Astrocyte of the spinal cord (primary cell): Measurements from ENCODE around the gene GPR132.
"Not testable (repeated sequence)": the region's sequence is repeated elsewhere in the genome, so short reads cannot be mapped to it uniquely, and the experiment has no call there.

Experiments used
- DNase-seq: peaks from one replicate; pipeline ENCODE4 v3.0.0; 2011; ENCODE audit warnings: low read depth, low spot score
- H3K4me3 ChIP-seq: 2 replicates; pipeline ENCODE4 v1.5.1; 2011; ENCODE audit warnings: low read depth, mild to moderate bottlenecking, low read length, moderate library complexity
- in situ Hi-C: cut with HindIII; loops from 2 replicates; pipeline ENCODE4 v1.10.0; 2017; ENCODE audit warnings: low sequenced_read_pairs
- TF ChIP-seq, protein P1 (sequence below): IDR thresholded peaks from 2 replicates; pipeline ENCODE4 v1.5.1; 2012; ENCODE audit warnings: low read depth, mild to moderate bottlenecking, low read length, inconsistent platforms

The GPR132 gene

DNA sequence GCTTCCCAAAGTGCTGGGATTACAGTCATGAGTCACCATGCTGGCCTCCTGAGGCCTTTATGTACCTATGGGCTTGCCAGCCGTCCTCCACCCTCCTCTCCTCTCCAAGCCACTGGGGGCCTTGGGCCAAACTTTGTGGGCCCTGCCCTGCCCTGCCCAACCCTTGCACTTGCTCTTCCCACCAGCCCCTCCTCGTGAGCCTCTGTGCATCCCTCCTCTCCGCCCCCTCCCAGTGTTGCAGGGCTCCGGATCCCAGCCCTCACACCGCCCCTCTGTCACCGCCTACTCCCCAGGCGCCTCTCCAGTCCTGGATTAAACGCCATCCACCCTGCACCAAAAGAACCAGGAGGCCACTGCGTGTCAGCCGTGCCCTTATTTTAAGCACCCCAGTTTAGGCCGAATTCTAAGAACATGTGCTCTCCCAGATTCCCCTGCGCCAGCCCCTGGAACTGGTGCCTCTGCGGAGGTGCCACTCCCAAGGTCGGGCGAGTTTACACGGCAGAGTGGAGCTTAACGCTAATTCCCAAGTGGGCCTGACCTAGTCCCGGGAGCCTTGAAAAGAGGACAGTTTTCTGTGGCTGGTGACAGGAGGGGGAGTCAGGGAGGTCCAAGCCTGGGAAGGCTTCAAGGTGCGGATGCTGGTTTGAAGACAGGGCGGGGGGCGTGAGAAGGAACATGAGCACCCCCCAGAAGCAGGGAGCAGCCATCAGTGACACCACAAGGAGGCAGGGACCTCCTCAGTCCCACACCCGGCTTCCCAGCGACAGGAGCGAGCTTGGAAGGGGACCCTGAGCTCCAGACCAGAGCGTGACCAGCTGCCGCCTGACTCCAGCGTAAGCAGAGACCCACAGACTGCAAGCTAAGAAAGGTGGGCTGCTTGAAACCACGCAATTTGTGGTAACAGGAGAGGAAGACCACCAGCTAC lies 23.1 kb downstream of the GPR132 start:
- DNase-seq = no peak
- TF ChIP-seq, protein P1, sequence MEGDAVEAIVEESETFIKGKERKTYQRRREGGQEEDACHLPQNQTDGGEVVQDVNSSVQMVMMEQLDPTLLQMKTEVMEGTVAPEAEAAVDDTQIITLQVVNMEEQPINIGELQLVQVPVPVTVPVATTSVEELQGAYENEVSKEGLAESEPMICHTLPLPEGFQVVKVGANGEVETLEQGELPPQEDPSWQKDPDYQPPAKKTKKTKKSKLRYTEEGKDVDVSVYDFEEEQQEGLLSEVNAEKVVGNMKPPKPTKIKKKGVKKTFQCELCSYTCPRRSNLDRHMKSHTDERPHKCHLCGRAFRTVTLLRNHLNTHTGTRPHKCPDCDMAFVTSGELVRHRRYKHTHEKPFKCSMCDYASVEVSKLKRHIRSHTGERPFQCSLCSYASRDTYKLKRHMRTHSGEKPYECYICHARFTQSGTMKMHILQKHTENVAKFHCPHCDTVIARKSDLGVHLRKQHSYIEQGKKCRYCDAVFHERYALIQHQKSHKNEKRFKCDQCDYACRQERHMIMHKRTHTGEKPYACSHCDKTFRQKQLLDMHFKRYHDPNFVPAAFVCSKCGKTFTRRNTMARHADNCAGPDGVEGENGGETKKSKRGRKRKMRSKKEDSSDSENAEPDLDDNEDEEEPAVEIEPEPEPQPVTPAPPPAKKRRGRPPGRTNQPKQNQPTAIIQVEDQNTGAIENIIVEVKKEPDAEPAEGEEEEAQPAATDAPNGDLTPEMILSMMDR = no peak
- H3K4me3 ChIP-seq = no peak overlapping the region
- in situ Hi-C loops = no loop called here

DNA sequence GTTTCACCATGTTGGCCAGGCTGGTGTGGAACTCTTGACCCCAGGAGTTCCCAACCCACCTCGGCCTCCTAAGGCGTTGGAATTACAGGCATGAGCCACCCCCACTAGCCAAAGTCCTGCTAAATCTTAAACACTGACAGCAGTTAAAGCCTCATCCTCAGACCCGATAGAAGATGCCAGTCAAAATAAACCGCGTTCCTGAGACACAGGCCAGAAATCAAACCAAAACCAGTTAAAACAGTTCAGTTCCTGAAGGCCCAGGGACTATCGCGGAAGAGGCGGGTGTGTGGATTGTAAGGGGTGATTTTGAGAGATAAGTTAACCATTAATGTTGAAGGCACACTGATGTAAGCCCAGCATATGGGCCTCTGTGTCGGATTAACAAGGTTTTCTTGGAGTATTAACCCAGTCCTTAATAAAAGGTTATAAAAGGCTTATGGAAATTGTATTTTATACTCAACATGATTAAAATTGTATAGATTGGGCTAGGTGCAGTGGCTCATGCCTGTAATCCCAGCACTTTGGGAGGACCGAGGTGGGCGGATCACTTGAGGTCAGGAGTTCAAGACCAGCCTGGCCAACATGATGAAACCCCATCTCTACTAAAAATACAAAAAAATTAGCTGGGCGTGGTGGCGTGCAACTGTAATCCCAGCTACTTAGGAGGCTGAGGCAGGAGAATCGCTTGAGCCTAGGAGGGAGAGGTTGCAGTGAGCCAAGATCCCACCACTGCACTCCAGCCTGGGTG lies 25.6 kb downstream of the GPR132 start:
- no peak overlapping the region for H3K4me3 ChIP-seq
- no peak for DNase-seq
- TF ChIP-seq, protein P1 = no peak
- in situ Hi-C loops = no loop called here

DNA sequence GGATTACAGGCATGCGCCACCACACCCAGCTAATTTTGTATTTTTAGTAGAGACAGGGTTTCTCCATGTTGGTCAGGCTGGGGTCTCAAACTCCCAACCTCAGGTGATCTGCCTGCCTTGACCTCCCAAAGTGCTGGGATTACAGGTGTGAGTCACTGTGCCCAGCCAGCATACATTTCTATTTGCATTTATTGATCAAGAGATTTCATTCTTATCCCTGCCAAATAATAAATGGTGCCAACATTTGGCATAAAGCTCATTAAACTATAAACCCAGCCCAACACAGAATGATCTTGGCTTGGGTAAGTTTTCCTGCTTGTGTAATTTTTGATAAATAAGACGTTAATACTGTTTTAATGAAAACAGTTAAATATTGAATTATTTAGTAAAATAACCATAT lies 29.6 kb downstream of the GPR132 start:
- in situ Hi-C loops, DNase-seq, H3K4me3 ChIP-seq: not testable (repeated sequence)

DNA sequence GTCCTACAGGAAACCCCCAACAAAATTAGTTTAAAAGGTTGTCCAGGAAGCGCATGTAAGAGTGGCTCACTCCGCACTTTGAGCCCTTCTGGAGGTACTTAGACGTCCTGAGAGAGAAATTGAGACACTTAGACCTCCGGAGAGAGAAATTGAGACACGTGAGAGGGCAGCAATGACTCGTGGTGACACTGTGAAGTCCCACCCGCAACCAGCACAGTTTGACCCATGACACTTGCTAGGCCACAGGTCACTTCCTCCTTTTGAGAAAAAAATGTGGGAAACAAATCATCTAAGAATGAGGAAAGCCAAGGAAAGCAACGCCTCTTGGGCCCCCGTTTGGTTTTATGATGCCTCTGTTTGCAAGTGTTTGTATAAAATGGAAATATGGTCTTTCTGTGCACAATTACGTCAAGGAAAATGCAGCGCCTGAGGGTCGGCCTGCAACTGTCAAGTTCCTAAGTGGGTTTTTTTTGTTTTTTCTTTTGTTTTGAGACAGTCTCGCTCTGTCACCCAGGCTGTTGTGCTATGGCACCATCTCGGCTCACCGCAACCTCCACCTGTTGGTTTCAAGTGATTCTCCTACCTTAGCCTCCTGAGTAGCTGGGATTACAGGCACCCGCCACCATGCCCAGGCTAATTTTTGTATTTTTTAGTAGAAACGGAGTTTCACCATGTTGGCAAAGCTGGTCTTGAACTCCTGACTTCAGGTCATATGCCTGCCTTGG lies 30.8 kb downstream of the GPR132 start:
- in situ Hi-C loops = no loop called here

DNA sequence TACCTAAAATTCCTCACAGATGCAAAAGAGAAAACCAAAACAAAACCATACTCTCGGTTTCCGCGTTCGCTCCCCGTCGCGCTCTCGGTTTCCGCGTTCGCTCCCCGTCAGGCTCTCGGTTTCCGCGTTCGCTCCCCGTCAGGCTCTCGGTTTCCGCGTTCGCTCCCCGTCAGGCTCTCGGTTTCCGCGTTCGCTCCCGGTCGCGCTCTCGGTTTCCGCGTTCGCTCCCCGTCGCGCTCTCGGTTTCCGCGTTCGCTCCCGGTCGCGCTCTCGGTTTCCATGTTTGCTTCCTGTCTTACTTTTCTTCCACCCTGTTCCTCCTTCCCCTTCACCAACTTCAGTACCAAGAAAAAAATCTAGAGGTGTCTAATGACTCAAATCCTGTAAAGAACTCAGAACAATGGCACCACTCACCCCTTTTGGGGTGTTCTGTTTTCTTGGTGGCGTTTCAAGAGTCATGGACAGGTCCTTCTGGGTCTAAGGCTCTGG lies 31.8 kb downstream of the GPR132 start:
- in situ Hi-C loops, DNase-seq: not testable (repeated sequence)
- peak overlapping the region; percentile 52 for H3K4me3 ChIP-seq

More for the DNA sequence above, 30.8 kb downstream of the GPR132 start:
- TF ChIP-seq, protein P1 = no peak
- no peak for DNase-seq
- H3K4me3 ChIP-seq = no peak overlapping the region

DNA sequence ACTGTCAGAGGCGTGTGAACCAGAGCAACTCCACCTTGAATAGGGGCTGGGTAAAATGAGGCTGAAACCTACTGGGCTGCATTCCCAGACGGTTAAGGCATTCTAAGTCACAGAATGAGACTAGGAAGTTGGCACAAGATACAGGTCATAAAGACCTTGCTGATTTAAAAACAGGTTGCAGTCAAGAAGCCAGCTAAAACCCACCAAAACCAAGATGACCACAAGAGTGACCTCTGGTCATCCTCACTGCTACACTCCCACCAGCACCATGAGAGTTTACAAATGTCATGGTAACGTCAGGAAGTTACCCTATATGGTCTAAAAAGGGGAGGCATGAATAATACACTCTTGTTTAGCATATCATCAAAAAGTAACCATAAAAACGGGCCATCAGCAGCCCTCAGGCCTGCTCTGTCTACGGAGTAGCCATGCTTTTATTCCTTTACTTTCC lies 32.8 kb downstream of the GPR132 start:
- H3K4me3 ChIP-seq, in situ Hi-C loops: not testable (repeated sequence)
- peak; percentile 88 for DNase-seq

DNA sequence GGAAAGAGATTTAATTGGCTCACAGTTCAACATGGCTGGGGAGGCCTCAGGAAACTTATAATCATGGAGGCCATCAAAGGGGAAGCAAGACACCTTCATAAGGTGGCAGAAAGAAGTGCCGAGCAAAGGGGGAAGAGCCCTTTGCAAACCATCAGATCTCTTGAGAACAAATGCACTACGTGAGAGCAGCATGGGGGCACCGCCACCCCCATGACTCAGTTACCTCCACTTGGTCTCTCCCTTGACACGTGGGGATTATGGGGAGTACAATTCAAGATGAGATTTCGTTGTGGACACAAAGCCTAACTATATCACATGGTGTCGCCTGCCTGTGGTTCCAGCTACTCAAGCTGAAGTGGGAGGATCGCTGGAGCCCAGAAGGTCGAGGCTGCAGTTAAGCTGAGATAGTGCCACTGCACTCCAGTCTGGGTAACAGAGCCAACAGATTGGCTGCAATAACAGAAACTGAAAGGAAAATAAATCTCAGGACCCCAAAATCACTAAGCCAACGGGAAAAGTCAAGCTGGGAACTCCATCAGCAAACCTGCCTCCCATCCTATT lies 34.3 kb downstream of the GPR132 start:
- TF ChIP-seq, protein P1 = no peak

More for the DNA sequence above, 34.3 kb downstream of the GPR132 start:
- H3K4me3 ChIP-seq = no peak overlapping the region
- no peak for DNase-seq
- in situ Hi-C loops = no loop called here
